Measurements from ENCODE around the gene CANT1. TPM values are rescaled to one million over a fixed set of nuclear protein-coding genes. Genes with fewer than 3 reads are reported as not detected.

The CANT1 gene
- total and polyA plus RNA-seq, 2 experiments from 2014 or later = 33.0 to 36.1 TPM

- no peaks in the 10 kb centered on the region for H3K79me2 ChIP-seq
- WGBS (ENCODE audit: low lambda C conversion rate, missing lambda C conversion rate) = 68% methylated on average over 10 of the region's 11 CpGs
- H3K27me3 ChIP-seq = no peaks in the 10 kb centered on the region
- H2AFZ ChIP-seq = no peak overlapping the region
- H4K20me1 ChIP-seq (ENCODE audit: insufficient read depth, poor library complexity, severe bottlenecking) = no peaks in the 10 kb centered on the region
- H3K4me3 ChIP-seq = no peak overlapping the region
- H3K4me2 ChIP-seq = no peak overlapping the region
- H3K9me2 ChIP-seq (replicated peaks; ENCODE audit: insufficient read depth) = no peaks in the 10 kb centered on the region
- peak; percentile 17 for DNase-seq (ENCODE audit: low spot score)
- TF ChIP-seq CTCF (IDR thresholded peaks at IDR 0.05; ENCODE audit: poor library complexity) = no peak
- no peak for TF ChIP-seq EZH2phosphoT487 (IDR thresholded peaks at IDR 0.05; ENCODE audit: low read depth, severe bottlenecking, unreplicated experiment)
- TF ChIP-seq EZH2 (IDR thresholded peaks at IDR 0.05; ENCODE audit: borderline replicate concordance) = no peak
- H3K9me3 ChIP-seq (ENCODE audit: low read depth) = no peaks in the 10 kb centered on the region
- no peak overlapping the region for H3K27ac ChIP-seq
- H3K36me3 ChIP-seq (replicated peaks; ENCODE audit: insufficient read depth, low read depth) = no peaks in the 10 kb centered on the region
- peaks cover 43% of the 10 kb centered on the region for H3K4me1 ChIP-seq (ENCODE audit: insufficient read depth)
These were observed 53.3 kb downstream of the CANT1 start for GRCh38 chr17:78956254-78956653.

GRCh38 chr17:78954684-78955083 lies 54.9 kb downstream of the CANT1 start:
- 91% methylated on average over 14 of the region's 14 CpGs for WGBS (ENCODE audit: low lambda C conversion rate, missing lambda C conversion rate)
- no peak for TF ChIP-seq EZH2phosphoT487 (IDR thresholded peaks at IDR 0.05; ENCODE audit: low read depth, severe bottlenecking, unreplicated experiment)
- TF ChIP-seq EZH2 (IDR thresholded peaks at IDR 0.05; ENCODE audit: borderline replicate concordance) = no peak
- TF ChIP-seq CTCF (IDR thresholded peaks at IDR 0.05; ENCODE audit: poor library complexity) = no peak
- Histone ChIP-seq H3K4me2 (no peak overlapping the region), H3K4me1 (ENCODE audit: insufficient read depth) (peaks cover 37% of the 10 kb centered on the region), H3K27me3 (no peaks in the 10 kb centered on the region), H4K20me1 (ENCODE audit: insufficient read depth, poor library complexity, severe bottlenecking) (no peaks in the 10 kb centered on the region), H3K36me3 (replicated peaks; ENCODE audit: insufficient read depth, low read depth) (no peaks in the 10 kb centered on the region), H3K9me2 (replicated peaks; ENCODE audit: insufficient read depth) (no peaks in the 10 kb centered on the region), H3K27ac (no peak overlapping the region), H3K4me3 (no peak overlapping the region), H3K9me3 (ENCODE audit: low read depth) (peaks cover 6% of the 10 kb centered on the region), H2AFZ (no peak overlapping the region), H3K79me2 (no peaks in the 10 kb centered on the region)
- no peak for DNase-seq (ENCODE audit: low spot score)

GRCh38 chr17:78953356-78954350 lies 55.9 kb downstream of the CANT1 start:
- peak; percentile 31 for DNase-seq (ENCODE audit: low spot score)
- H3K4me1 ChIP-seq (ENCODE audit: insufficient read depth) = peaks cover 33% of the 10 kb centered on the region
- H3K27me3 ChIP-seq = no peaks in the 10 kb centered on the region
- 61% methylated on average over 29 of the region's 29 CpGs for WGBS (ENCODE audit: low lambda C conversion rate, missing lambda C conversion rate)
- H3K79me2 ChIP-seq = no peaks in the 10 kb centered on the region
- H3K27ac ChIP-seq = no peak overlapping the region
- no peak overlapping the region for H3K4me3 ChIP-seq
- H3K9me3 ChIP-seq (ENCODE audit: low read depth) = peaks cover 6% of the 10 kb centered on the region
- H3K9me2 ChIP-seq (replicated peaks; ENCODE audit: insufficient read depth) = no peaks in the 10 kb centered on the region
- no peaks in the 10 kb centered on the region for H4K20me1 ChIP-seq (ENCODE audit: insufficient read depth, poor library complexity, severe bottlenecking)
- H3K4me2 ChIP-seq = no peak overlapping the region
- no peaks in the 10 kb centered on the region for H3K36me3 ChIP-seq (replicated peaks; ENCODE audit: insufficient read depth, low read depth)
- TF ChIP-seq EZH2 (IDR thresholded peaks at IDR 0.05; ENCODE audit: borderline replicate concordance) (no peak), CTCF (IDR thresholded peaks at IDR 0.05; ENCODE audit: poor library complexity) (no peak), EZH2phosphoT487 (IDR thresholded peaks at IDR 0.05; ENCODE audit: low read depth, severe bottlenecking, unreplicated experiment) (no peak)
- no peak overlapping the region for H2AFZ ChIP-seq

All from hepatocyte (in vitro differentiated cells).